Measurements from ENCODE around the gene ADAP1.

DNA sequence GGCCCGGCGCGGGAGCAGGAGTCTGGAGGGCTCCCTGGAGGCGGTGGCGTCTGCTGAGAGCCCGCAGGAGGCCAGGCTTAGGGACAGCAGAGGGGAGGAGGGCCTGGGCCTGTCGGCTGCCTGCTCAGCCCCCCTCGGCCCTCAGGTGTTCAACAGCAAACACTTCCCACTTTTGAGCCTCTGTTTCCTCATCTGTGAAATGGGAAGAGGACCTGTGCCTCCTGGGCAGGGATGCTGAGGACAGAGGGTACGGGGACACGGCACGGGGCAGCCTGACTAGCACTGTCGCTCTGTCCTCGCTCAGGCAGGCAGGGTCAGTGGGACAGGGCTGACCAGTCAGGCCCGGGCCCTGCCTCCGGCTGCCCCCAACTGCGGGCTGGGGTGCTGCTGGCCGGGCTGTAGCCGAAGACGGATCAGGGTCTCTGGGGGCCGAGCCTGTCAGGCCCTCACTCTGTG, 29.2 kb upstream of the ADAP1 start:
- TF ChIP-seq, protein P1, sequence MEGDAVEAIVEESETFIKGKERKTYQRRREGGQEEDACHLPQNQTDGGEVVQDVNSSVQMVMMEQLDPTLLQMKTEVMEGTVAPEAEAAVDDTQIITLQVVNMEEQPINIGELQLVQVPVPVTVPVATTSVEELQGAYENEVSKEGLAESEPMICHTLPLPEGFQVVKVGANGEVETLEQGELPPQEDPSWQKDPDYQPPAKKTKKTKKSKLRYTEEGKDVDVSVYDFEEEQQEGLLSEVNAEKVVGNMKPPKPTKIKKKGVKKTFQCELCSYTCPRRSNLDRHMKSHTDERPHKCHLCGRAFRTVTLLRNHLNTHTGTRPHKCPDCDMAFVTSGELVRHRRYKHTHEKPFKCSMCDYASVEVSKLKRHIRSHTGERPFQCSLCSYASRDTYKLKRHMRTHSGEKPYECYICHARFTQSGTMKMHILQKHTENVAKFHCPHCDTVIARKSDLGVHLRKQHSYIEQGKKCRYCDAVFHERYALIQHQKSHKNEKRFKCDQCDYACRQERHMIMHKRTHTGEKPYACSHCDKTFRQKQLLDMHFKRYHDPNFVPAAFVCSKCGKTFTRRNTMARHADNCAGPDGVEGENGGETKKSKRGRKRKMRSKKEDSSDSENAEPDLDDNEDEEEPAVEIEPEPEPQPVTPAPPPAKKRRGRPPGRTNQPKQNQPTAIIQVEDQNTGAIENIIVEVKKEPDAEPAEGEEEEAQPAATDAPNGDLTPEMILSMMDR (IDR thresholded peaks at IDR 0.05; ENCODE audit: low read length), result no peak
- TF ChIP-seq EZH2 (IDR thresholded peaks at IDR 0.05; ENCODE audit: borderline replicate concordance, low read length), result no peak
